SHP77 treated with DMSO at 0.1 percent for 48 hours (cell line): ENCODE results near the gene PIGH.

ENCODE experiments used
- DNase-seq: peaks from one replicate; lab custom pipeline; 2025; lab: John Stamatoyannopoulos, UW

Gene PIGH

DNA sequence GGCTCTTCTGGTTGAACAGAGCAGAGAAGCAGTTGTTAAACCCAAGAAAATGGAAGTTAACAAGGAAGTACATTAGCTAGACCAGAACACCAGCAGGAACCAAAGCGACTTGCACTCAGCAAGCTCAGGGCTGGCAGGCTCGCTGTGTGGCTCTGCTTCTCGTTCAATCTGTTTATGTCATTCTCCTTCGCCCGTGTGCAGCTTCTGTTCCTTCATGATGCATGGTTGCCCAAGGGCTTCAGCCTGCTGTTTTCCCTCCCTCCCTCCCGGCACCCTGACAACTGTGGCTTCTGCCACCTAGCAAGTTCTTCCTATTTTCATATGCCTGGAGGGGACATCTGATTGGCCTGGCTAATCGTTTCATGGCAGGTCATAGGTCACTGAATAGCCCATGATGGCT lies 25.3 kb downstream of the PIGH start:
- DNase-seq = no peak

DNA sequence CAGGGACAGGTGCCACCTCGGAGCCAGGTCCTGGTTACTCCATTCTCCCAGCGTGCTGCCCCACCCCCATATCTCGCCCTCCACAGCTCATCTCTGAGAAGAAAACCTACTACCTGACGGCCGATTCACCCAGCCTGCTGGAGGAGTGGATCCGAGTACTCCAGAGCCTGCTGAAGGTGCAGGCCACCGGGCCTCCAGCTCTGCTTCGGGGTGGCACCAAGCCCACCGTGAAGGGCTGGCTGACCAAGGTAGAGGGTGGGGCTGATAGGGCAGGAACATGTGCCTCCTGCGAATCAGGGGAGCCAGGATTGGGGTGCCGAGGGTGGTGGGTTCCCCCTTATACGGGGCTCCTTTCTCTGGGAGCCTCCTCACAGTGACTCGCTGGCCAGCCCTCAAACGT lies 25.9 kb downstream of the PIGH start:
- DNase-seq = no peak

DNA sequence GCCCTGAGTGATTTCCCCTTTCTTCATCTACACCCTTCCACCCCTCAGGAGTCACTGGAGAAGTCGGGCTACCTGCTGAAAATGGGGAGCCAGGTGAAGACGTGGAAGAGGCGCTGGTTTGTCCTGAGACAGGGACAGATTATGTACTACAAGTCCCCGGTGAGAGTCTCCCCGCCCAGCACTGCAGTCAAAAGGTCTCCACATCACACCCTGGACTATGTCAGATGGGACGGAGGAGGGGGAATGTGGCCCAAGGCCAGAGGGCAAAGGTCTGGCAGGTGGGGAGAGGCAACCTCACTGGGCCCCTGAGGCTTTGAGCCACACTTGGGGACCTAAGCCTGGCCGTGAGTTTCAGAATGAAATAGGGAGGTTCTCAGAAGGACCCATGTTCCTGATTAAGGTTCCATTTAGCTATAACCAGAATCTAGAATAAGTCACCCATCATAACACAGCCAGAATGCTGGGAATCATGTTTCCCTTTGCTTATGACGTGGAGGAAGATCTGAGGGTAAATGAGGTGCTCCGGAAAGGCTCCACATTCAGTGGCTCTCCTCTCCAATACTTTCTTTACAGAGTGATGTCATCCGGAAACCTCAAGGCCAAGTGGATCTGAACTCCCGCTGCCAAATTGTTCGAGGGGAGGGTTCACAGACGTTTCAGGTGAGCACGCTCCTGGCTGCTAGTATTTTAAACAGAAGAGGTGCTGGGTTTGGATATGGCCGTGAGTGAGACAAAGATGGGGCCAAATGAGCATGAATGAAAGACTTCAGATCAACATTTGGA lies 26.6 kb downstream of the PIGH start:
- DNase-seq = no peak

DNA sequence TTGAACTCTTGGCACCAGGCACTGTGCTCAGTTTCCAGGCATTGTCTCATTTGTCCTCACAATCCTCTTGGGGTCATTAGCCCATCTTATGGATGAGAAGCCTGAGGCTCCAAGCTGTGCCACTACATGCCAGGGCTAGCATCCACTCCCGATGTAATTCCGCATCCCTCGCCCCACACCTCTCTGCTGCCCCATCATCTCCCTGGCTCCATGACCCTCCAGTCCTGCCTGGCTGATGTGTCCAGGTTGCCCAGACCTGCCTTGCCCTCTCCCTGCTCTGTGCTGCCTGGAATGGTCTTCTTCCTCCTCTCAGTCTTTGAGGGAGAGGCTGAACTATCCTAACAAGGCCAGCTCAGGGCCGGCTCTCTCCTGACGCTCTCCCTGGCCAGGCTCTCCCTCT lies 27.5 kb downstream of the PIGH start:
- DNase-seq = no peak

DNA sequence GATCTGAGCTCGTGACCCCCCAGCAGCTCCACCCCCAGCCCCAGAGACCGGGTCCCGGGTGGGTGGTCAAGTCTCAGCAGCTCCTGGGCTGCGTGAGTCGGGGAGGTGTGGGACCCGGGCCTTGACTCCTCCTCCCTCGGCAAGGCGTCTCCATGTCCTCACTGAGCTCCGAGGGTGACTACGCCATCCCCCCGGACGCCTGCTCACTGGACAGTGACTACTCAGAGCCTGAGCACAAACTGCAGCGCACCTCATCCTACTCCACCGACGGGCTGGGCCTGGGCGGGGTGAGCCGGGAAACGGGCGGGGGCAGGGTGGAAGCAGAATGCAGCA lies 28.1 kb downstream of the PIGH start:
- no peak for DNase-seq

DNA sequence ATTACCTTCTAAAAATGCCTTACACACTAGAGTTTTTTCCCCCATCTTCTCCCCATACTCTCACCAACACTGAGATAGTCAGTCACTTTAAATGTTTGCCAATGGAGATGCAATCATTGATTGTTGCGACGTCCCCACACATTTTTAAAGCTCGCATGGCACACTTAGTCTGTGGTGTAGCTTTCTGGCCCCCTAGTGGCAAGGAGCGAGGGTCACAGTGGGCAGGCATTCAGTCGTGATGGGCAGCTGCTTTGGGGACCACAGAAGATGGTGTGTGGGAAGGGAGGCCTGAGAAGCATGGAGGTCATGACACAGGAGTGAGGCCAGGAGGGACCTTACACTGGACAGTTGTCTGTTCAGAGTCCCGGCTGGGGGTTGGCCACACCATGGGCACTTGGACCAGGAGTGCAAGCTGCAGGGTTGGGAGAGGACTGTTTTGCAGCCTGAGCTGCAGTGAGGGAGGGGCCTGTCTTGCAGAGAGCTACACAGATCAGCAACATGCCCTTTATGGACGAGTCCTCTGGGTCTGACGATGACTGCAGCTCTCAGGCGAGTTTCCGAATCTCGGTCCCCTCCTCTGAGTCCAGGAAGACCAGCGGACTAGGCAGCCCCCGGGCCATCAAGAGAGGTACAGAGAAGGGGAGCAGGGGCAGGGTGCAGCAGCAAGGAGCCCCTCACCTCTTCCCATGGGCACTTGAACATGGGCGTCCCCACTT lies 28.6 kb downstream of the PIGH start:
- peak; percentile 6 for DNase-seq

DNA sequence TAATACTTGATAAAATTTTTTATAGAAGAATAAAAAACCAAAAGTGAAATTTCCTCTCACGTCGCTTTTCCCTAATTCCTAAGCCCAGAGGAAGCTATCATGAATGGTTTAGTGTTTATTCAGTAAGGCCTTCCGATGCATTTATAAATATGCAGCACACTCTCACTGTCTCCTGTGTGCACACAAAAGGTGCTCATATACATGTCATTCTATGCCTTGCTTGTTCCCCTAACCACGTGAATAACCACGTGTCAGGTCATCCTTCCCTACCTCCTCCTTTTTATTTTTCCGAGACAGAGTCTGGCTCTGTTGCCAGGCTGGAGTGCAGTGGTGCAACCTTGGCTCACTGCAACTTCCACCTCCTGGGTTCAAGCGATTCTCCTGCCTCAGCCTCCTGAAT lies 29.6 kb downstream of the PIGH start:
- no peak for DNase-seq

DNA sequence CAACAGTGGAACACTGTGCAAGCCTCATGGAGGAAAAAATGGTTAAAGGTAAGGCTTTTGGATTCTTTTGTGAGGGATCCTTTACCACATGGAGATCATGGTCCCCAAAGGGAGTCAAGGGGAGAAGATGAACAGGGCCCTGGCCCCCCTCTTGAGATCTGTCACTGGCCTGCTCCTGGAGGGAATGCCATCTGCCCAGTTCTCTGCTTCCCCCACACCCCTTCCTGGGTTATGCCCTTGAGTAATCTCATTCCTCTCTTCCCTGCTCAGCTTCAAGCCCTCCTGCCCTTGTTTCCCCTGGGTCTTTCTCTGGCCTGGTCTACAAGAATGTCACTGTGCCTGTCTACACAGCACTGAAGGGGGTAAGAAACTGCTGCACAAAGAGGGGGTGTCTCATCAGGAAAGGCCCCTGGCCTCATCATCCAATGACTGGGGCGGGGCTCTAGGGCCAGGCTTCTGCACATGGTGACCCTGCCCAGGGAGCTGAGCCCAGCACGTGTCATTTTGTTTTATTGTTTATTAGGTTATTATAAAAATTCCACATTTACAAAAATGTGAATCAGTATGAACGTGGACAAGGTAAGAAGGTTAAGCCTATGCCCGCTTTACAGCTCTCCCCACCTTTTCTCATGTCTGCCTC lies 30.3 kb downstream of the PIGH start:
- no peak for DNase-seq

DNA sequence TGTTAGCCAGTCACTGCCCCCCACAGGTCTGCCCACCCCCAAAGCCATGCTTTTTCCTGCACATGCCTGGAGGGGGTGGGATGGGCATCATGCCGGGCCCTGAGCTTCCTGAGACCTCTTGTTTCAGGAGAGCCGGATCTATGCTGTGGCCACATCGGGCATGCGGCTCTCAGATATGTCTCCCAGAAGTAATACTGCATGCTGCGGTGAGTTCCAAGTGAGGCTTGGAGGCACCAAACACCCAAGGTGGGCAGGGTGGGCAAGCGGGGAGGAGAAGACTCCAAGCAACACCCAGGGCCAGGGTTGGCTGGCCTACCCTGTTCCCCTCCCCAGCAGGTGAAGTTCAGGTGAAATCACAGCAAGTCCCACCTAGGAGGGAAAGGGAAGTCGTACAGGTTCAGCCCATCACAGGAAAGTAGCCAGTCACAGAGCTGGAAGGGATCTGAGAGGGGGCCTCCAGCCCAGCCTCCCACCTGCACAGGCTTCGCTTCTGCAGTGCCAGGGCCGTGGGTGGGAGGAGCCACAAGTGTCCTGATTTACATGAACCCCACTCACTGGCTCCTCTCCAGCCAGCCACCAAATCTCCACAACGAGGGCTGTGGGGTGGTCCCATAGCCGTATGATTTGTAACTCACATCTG lies 30.9 kb downstream of the PIGH start:
- no peak for DNase-seq

DNA sequence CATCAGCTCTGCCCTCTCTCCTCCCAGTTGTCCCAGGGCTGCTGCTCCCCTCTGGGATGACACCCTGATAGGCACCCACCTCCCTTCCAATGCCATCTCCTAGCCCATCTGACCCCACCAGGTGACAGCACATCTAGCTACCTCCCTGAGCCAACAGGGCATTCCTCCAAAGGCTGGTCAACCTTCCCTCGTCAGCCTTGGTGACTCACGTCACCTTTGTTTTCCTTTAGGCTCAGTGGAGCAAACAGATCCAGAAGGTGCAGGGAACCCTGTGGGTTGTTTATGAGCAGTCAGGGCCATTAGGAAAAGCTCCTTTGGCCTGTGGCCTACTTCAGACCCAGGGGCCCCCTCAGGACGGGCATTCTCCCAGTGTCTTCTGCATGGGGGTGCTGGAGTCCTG lies 32.4 kb downstream of the PIGH start:
- DNase-seq = no peak

DNA sequence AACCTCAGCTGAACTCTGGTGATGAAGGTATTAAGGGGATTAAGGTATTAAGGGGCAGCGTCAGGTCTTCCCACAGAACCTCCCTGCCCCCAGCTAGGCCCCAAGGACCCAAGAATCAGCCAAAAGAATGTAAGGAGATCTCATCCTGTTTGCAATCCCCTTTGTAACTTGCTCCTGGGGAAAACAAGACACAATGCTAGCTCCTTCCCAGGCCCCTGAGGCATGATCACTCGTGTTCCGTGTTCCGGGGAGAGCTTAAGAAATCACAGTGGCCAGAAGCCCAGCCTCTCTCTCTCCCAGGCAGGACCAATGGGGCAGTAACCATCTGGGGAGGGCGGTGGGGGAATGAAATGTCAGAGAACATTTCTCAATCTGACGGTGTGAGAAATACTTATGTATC lies 33.2 kb downstream of the PIGH start:
- no peak for DNase-seq

DNA sequence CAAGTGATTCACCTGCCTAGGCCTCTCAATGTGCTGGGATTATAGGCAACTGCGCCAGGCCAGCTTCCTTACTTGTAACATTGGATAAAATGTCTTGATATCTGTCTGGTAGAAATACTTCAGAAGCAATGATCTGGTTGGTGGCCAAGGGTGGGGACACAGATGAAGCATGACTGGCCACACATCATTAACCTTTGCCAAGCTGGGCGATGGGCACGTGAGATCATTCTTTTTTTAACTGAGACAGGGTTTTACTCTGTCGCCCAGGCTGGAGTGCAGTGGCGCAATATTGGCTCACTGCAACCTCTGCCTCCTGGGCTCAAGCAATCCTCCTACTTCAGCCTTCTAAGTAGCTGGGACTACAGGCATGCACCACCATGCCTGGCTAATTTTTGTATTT lies 35.8 kb downstream of the PIGH start:
- no peak for DNase-seq

DNA sequence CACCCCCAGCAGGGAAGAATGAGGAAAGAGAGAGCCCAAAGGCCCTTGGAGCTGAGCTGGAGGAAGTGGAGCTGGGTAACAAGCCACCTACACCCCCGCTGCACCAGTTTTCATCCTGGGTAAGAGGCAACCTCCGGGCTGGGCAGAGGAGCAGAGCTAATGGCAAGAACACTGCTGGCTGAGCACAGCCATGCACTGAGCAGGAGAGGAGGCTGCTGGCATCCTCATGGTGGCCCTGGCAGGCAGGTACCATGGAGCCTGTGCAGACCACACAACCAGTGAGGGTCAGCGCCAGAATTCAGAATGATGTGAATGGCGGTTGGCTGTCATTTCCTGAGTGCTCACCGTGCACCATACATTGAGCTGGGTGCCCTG lies 37.3 kb downstream of the PIGH start:
- no peak for DNase-seq

DNA sequence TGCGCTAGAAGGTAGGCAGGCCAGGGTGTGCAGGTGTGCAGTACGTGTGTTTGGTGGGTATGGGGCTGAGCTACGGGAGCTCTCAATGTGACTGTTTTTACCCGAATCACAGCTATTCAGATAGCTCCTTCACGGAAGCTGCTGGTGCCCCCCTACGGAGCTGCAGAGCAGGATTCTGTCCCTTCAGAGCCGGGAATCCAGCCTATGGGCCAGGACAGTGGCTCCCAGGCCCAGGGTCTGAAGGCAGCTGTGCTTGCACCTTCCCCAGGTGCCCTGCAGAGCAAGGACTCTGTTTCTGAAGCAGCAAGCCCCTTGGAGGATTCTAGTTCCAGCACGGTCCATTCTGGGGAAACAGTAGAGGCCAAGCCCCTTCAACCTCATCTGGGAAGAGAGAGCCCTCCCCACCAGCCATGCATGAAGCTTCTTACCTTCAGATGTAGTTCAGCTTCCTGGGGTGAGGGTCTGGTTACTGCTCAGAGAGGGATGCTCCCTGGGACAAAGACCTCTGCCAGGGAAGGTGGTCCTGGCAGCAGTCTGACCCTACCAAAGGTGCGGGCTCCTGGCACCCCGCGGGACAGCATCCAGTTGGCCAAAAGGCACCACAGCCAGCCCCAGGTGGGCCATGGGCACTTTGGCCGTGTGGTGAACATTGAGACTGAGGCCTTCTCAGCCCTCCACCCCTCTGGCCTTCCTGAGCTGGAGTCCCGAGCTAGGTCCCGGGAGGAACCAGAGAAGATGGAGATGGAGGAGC lies 37.9 kb downstream of the PIGH start:
- DNase-seq = no peak

DNA sequence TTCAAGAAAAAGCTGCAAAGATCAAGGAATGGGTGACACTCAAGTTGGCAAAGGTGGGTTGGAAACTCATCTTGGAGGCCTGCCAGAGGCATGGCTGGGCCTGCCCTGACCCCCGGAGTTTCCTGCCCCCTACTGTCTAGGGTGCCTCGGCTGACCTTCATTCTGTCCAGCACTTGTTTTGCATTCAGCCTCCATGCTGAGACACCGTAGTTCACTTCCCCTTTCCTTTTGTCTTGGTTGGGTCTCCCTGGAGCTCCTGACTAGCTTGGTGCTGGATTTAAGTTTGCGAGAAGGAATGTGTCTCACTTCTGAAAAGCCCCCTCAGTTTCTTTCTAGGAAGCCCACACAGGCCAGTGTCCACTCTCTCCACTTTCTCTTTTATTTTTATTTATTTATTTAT lies 40.4 kb downstream of the PIGH start:
- DNase-seq = no peak

DNA sequence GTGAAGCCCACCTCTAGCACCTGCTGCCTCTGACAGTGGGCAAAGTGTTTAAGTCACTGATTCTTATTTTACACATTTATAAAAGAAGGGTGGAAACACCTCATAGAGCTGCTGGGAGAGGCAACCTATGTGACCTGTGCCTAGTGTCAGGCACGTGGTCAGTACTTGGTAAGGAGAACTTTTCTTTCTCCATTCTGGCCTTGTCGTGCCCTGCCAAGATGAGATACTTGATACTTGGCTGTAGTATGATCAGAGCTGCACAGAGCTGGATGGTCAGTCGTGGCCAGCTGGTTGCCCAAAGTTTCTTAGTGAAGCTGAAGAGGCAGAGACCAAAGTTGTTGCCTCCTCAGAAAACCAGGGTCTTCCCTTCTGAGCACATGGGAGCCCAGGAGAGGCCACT lies 42.4 kb downstream of the PIGH start:
- no peak for DNase-seq

DNA sequence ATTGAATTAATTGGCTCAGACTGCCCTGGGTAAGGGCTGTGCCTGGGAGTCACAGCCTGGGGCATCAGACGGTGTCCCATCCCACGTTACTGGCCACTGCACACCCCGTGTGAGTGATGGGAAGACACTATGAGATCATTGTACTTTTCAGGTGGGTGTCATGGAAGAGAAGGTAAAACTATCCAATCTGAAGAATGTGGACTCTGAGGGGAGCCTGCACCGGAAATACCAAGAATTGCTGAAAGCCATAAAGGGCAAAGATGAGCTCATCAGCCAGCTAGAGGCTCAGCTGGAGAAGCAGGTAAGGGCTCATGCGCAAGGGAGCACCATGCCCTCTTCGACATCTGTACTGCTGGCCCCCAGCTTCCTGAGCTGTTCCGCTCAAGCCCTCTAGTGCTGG lies 43.0 kb downstream of the PIGH start:
- DNase-seq = no peak

DNA sequence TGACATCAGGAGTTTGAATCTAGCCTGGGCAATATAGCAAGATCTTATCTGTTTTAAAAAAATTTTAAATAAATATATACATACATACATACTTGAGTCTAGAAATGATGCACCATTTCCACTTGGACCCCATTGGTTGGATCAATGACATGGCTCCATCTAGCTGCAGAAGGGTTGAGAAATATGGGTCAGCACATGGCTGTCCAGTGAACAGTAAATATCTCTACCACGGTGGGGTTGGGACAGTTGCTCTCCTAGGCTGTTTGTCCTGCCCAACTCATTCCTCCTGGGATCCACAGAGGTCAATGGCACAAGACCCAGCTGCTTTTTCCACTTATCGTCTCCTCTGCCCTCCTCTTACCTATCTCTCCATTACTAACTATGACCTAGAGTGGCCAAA lies 43.4 kb downstream of the PIGH start:
- DNase-seq = no peak

DNA sequence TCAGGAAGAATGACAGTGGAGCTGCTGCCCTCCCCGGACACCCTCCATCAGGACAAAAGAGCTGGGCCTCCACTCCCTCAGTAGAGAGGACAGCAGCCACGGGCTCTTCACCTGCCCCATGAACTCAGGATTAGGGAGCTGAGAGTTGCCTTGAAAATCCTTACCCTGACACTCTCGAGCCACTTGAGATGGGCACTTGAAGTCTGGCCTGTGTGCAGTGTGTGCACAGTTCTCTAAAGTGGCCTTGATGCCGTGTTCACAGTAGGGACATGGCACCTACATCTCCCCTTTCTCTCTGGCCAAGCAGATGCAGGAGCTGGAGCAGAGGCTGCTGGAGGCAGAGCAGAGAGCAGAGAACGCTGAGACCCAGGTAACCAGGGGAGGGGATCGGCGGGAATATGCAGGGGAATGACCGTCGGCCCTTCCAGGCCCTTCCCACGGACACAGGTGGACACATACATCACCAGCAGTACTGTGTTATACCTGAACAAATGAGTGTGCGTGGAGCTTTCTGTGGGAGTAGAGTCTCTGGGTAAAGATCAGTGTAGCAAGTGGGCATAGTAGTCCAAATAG lies 44.5 kb downstream of the PIGH start:
- DNase-seq = no peak

DNA sequence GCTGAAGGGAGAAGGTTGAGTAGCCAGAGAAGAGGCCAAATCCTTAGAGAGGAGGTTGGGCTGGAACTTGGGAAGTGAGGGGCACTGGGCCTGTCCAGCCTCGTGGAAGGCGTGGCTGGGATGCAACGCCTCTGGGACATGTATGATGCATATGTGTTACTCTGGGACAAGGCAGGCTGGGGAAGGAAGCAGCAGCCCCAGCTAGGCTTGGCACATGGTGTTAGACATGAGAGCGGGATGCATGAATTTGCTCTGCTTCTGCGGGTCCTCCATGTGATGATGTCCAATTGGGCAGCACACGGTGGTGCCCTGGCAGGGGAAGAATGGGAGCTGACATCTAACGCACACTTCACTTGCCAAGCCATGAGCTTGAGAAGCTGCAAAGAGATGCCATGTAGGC lies 45.7 kb downstream of the PIGH start:
- no peak for DNase-seq

DNA sequence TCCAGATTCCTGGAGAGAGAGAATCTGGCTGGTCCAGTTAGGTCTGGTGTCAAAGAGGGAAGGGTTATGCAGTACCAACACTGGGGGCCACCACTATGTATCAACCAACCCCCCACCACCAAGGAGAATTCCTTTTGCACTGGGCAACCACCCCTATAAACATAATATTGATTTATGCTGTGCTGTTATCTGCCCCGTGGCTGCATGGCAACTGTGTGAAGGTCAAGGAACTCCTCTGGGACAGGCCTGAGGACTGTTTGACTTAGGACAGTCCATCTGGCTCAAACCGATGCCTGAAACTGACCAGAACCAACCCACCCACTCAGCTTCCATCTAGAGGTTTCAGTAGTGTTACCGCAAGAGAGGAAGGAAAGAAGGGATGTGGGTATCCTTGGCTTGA lies 46.5 kb downstream of the PIGH start:
- no peak for DNase-seq

DNA sequence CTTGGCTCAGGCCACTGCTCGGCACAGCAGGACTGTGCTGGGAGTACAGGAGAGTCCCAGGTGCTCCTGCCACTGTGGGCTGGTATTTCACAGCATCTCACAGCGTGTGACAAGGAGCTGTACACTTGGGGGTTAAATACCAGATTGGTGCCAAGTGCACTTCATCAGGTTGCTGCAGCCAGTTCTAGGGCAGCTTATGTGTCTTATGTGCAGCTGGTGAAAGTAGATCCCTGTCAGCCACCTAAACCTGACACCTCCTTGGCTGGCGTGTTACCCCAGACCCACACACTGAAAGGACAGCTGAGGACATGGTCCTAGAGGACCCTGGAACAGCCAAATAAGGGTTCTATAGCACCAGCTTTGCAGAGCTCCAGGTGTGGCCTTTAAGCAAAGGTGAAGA lies 48.1 kb downstream of the PIGH start:
- no peak for DNase-seq
